GM23248 (cell line): Measurements from ENCODE around the gene FHL3.

Experiments
- EZH2 ChIP-seq: fragments of 200-600 bp; sonication (generic); IDR thresholded peaks from 2 replicates; pipeline ENCODE4 v1.6.1; 2018; ENCODE audit warnings: antibody characterized with exemption, mild to moderate bottlenecking; ENCODE audit not compliant: insufficient read depth, poor library complexity, severe bottlenecking
- EZH2phosphoT487 ChIP-seq: fragments of 200-600 bp; sonication (generic); IDR thresholded peaks from 2 replicates; pipeline ENCODE4 v1.6.1; 2018; ENCODE audit warnings: antibody characterized with exemption, moderate library complexity, mild to moderate bottlenecking, low read depth; ENCODE audit not compliant: insufficient read depth

DNA sequence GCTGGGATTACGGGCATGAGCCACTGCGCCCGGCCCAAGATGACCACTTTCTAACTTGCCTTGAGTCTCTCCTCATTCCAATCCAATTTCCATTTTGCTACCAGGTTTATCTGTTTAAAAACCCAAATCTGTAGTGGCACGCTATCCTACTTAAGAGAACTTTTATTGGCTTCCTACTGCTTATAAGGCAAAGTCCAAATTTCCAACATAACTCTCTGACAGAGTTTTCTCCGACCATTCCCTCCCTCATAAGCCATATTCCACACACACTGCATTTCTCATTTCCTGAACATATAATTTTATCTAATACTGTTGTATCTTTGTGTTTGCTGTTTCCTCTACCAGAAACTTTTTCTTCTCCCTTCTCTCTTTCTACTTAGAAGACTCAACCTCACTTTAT is 30.7 kb downstream of the FHL3 start:
- TF ChIP-seq EZH2 (no peak), EZH2phosphoT487 (no peak)
